H54 (cell line): ENCODE measurements around the gene MCOLN3.
"Not testable (repeated sequence)": the region's sequence is repeated elsewhere in the genome, so short reads cannot be mapped to it uniquely, and the experiment has no call there.

Experiments used
- DNase-seq: peaks from one replicate; pipeline ENCODE4 v3.0.0; 2011; ENCODE audit warnings: low spot score, mixed read lengths; ENCODE audit not compliant: insufficient read length
- FAIRE-seq: peaks from 3 replicates; lab custom pipeline; 2011; peaks lifted over from hg19 to GRCh38; lab: Jason Lieb, UNC
- POLR2A ChIP-seq: IDR thresholded peaks from 2 replicates; pipeline ENCODE4 v1.6.1; 2011; ENCODE audit warnings: low read depth, mild to moderate bottlenecking, low read length

MCOLN3 gene

GRCh38 chr1:84995484-84996334 lies 52.6 kb downstream of the MCOLN3 start:
- TF ChIP-seq POLR2A: no peak
- DNase-seq: no peak
- no peak for FAIRE-seq

DNA sequence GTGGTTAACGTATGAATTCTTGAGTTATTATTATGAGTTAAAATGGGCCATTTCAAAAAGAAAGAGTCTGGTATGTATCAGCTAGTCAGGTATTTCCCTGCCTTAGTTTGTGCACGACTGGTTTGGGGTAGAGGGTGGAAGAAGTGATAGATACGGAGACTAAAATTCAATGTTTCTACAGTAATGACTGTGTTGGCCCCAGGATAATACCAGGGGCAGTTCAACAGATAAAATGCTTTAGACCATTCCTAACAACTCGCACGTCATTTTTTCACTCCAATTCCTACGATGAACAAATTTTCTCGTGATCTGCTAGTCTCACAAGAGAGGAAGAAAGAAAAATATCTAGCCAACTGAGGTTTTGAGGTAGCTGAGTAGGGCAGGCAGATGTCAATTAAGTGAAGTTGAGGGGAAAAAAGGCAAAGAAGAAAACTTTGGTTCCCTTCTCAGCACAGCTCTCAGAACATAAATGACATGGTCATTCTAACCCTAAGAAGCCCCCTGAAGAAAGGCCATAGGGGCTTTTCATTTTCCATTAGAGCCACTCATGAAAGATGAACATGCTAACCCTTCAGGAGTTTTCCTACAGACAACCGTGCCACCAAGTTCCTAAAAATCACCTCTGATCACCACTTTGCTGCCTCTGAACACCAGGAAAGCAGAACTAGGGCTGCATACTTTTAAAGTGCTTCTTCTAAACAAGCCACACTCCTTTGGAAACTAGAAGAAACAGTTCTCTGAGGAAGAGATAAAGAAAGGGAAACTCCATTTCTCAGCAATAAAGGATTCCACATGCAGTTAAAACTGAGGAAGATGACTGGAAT lies 57.0 kb downstream of the MCOLN3 start:
- FAIRE-seq (no peak), DNase-seq (no peak)
- TF ChIP-seq POLR2A: no peak

DNA sequence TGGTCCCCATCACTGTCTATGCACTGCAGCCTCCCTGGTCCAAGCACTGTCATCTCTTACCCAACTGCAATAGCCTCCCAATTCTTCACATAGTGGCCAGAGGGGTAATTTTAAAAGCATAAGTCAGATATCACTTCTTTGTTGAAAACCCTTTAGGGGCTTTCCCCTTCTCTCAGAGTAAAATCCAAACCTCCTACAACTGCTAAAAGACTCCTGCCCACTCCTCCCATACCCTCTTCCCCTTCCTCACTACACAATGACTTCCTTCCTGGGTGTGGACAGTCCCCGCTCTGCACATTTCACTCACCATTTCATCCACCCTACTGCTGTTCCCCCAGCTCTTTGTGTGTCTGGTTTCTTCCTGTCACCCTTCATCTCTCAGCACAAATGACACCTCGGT lies 59.7 kb downstream of the MCOLN3 start:
- DNase-seq (no peak), FAIRE-seq (no peak)

GRCh38 chr1:84986561-84986960 lies 61.7 kb downstream of the MCOLN3 start:
- not testable (repeated sequence) for FAIRE-seq, DNase-seq

More for the DNA sequence above, 59.7 kb downstream of the MCOLN3 start:
- TF ChIP-seq POLR2A: no peak

GRCh38 chr1:84985365-84985764 lies 62.9 kb downstream of the MCOLN3 start:
- DNase-seq (no peak), FAIRE-seq (no peak)
- TF ChIP-seq POLR2A: no peak

DNA sequence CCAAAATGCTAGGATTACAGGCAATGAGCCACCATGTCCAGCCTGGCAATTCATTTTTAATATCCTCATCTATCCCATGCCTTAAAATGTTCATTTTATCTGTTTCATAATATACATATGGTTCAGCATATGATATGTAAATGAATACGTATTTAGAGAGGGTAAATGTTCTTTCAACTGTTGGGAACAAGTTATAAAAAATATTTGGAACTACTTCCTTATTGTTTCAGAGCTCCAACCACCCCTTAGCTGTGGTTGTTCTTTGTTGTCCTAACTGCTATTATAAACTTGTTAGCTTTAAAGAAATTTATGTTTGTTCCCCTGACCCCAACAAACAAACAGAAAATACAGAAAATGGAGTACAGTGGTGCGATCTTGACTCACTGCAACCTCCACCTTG lies 65.9 kb downstream of the MCOLN3 start:
- FAIRE-seq: no peak
- TF ChIP-seq POLR2A: no peak
- no peak for DNase-seq

GRCh38 chr1:84975035-84975434 lies 73.3 kb downstream of the MCOLN3 start:
- TF ChIP-seq POLR2A: no peak
- no peak for DNase-seq
- FAIRE-seq: no peak

DNA sequence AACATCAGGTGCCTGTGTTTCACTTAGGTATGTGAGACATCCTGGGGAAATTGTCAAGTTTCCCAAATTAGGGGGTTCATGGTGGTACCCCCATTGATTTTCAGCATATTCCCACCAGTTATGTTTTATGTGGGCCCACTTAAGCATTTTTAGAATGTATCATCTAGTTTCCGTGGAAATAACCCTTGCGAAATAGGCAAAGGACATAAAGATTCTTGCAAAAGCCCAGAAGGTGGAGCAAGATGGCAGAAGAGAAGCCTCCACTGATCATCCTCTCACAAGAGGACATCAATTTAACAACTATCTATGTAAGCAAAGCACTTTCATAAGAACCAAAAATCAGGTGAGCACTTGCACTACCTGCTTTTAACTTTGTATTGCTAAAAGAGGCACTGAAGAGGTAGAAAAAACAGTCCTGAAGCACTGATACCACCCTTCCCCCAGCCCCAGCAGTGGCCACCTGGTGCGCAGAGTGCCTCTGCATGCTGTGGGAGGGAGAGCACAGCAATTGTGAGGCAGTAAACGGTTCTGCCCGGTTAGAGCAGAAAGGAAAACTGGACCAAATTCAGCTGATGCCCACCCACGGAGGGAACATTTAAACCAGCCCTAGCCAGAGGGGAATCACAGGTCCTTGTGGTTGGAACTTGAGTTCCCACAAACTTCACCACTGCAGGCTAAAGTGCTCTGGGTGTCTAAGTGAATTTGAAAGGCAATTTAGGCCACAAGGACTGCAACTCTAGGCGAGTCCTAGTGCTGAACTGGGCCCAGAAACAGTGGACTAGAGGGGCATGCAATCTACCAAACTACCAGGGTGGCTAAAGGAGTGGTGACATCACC lies 74.6 kb downstream of the MCOLN3 start:
- TF ChIP-seq POLR2A: no peak
- DNase-seq (no peak), FAIRE-seq (no peak)

- FAIRE-seq: peak; percentile 43
- DNase-seq: no peak
- no peak for TF ChIP-seq POLR2A
These were observed 75.8 kb downstream of the MCOLN3 start for GRCh38 chr1:84972377-84972987.

DNA sequence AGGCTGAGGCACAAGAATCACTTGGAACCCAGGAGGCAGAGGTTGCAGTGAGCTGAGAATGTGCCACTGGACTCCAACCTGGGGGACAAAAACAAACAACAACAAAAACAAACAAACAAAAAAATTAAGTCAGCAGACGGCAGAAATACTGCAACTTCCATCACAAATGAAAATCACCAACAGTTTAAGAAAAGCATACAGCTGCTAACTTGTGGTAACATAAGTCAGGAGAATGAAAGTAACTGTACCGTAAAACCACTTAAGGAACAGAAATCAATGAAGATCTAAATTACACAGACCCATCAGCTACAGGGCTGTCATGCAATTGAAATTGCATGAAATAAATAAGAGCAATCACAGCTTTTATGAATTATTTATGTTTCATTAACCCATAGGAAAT lies 76.3 kb downstream of the MCOLN3 start:
- no peak for FAIRE-seq
- DNase-seq: no peak
- TF ChIP-seq POLR2A: no peak

- FAIRE-seq (no peak), DNase-seq (no peak)
- TF ChIP-seq POLR2A: no peak
These were observed 78.6 kb downstream of the MCOLN3 start for GRCh38 chr1:84969489-84970250.

GRCh38 chr1:84968865-84969264 lies 79.4 kb downstream of the MCOLN3 start:
- FAIRE-seq: no peak

More at GRCh38 chr1:84968865-84969264, 79.4 kb downstream of the MCOLN3 start:
- no peak for TF ChIP-seq POLR2A
- DNase-seq: no peak
